ENCODE results near the gene C1QL1.

Gene C1QL1

GRCh38 chr17:44928136-44928535 lies 40.0 kb downstream of the C1QL1 start:
- no peak for DNase-seq

- no peak for DNase-seq
Observed at GRCh38 chr17:44927696-44928095, 40.4 kb downstream of the C1QL1 start.

GRCh38 chr17:44926821-44927525 lies 41.1 kb downstream of the C1QL1 start:
- DNase-seq, result no peak

GRCh38 chr17:44925731-44926697 lies 42.1 kb downstream of the C1QL1 start:
- no peak for DNase-seq

- DNase-seq, result no peak
Observed at GRCh38 chr17:44924107-44924544, 44.0 kb downstream of the C1QL1 start.

- no peak for DNase-seq
Observed at GRCh38 chr17:44922746-44923470, 45.2 kb downstream of the C1QL1 start.

- no peak for DNase-seq
Observed at GRCh38 chr17:44922136-44922535, 46.0 kb downstream of the C1QL1 start.

- no peak for DNase-seq
Observed at GRCh38 chr17:44921122-44921882, 46.8 kb downstream of the C1QL1 start.

GRCh38 chr17:44920565-44920940 lies 47.5 kb downstream of the C1QL1 start:
- DNase-seq, result no peak

GRCh38 chr17:44919885-44920564 lies 48.1 kb downstream of the C1QL1 start:
- no peak for DNase-seq

GRCh38 chr17:44919411-44919810 lies 48.7 kb downstream of the C1QL1 start:
- no peak for DNase-seq

- no peak for DNase-seq
Observed at GRCh38 chr17:44918006-44918405, 50.1 kb downstream of the C1QL1 start.

- DNase-seq, result no peak
Observed at GRCh38 chr17:44917456-44917855, 50.6 kb downstream of the C1QL1 start.

GRCh38 chr17:44916781-44917241 lies 51.3 kb downstream of the C1QL1 start:
- DNase-seq, result no peak

GRCh38 chr17:44915862-44916780 lies 52.0 kb downstream of the C1QL1 start:
- no peak for DNase-seq

GRCh38 chr17:44915321-44915726 lies 52.8 kb downstream of the C1QL1 start, which contains the start of gene GFAP:
TSS of gene GFAP (minus strand) at chr17:44915500. CDS start at chr17:44915486, 14 bp downstream.
- no peak for DNase-seq

- DNase-seq, result no peak
Observed at GRCh38 chr17:44914698-44915271, 53.3 kb downstream of the C1QL1 start.

- DNase-seq, result no peak
Observed at GRCh38 chr17:44914148-44914547, 54.0 kb downstream of the C1QL1 start.

- DNase-seq, result no peak
Observed at GRCh38 chr17:44913676-44914075, 54.4 kb downstream of the C1QL1 start.
